ENCODE data around the gene SCMH1.

The SCMH1 gene

GRCh38 chr1:40980453-40981121, 261.5 kb downstream of the SCMH1 start:
- in situ Hi-C loops (cut with MboI; ENCODE audit: low sequenced_read_pairs) = no loop called here

- in situ Hi-C loops (cut with MboI; ENCODE audit: low sequenced_read_pairs) = no loop called here
Observed at GRCh38 chr1:40980068-40980452, 262.0 kb downstream of the SCMH1 start.

- in situ Hi-C loops (cut with MboI; ENCODE audit: low sequenced_read_pairs) = no loop called here
Observed at GRCh38 chr1:40979241-40980067, 262.7 kb downstream of the SCMH1 start, which contains the start of gene CTPS1. Gene CTPS1, plus strand, starts transcription at chr1:40979696. Its CDS starts 3,595 bp downstream, at chr1:40983291.

GRCh38 chr1:40978886-40979240, 263.2 kb downstream of the SCMH1 start:
- in situ Hi-C loops (cut with MboI; ENCODE audit: low sequenced_read_pairs) = no loop called here

- in situ Hi-C loops (cut with MboI; ENCODE audit: low sequenced_read_pairs) = no loop called here
Observed at GRCh38 chr1:40977716-40978115, 264.4 kb downstream of the SCMH1 start.

Measured in HL-60/S4 treated with retinoic acid at 250 ng/mL for 4 days and 3 days (cell line).